GM19372 (cell line): ENCODE measurements around the gene S1PR4.
"Not testable (repeated sequence)": the region's sequence is repeated elsewhere in the genome, so short reads cannot be mapped to it uniquely, and the experiment has no call there.

Experiments
- ATAC-seq: cut with Tn5 transposase; IDR thresholded peaks from one replicate; pipeline ENCODE4 v1.9.1; 2021; ENCODE audit warnings: mild to moderate bottlenecking, low read depth, moderate library complexity; ENCODE audit not compliant: unreplicated experiment

Gene S1PR4

GRCh38 chr19:3176715-3177501 is 1.7 kb upstream of the S1PR4 start:
- ATAC-seq, result no peak

- ATAC-seq, result no peak
Measured at GRCh38 chr19:3178973-3179738, 587 bp downstream of the S1PR4 start.

- no peak for ATAC-seq
Measured at GRCh38 chr19:3179739-3180293, 1.2 kb downstream of the S1PR4 start.

- no peak for ATAC-seq
Measured at GRCh38 chr19:3183721-3184641, 5.4 kb downstream of the S1PR4 start.

- ATAC-seq, result peak; percentile 19
Measured at GRCh38 chr19:3184847-3185460, 6.4 kb downstream of the S1PR4 start.

GRCh38 chr19:3185461-3186159 is 7.0 kb downstream of the S1PR4 start, which contains the start of gene NCLN:
NCLN (plus strand) TSS chr19:3185930; CDS start chr19:3186031, 101 bp downstream.
- ATAC-seq, result peak; percentile 69

- ATAC-seq, result peak; percentile 25
Measured at GRCh38 chr19:3186160-3186688, 7.7 kb downstream of the S1PR4 start.

GRCh38 chr19:3186891-3187661 is 8.5 kb downstream of the S1PR4 start:
- ATAC-seq, result no peak

GRCh38 chr19:3187662-3188511 is 9.3 kb downstream of the S1PR4 start:
- ATAC-seq, result no peak

- no peak for ATAC-seq
Measured at GRCh38 chr19:3188627-3189596, 10.3 kb downstream of the S1PR4 start.

- no peak for ATAC-seq
Measured at GRCh38 chr19:3189702-3190469, 11.3 kb downstream of the S1PR4 start.

GRCh38 chr19:3190470-3190770 is 11.9 kb downstream of the S1PR4 start:
- no peak for ATAC-seq

- ATAC-seq, result no peak
Measured at GRCh38 chr19:3190921-3191805, 12.6 kb downstream of the S1PR4 start.

GRCh38 chr19:3191806-3192104 is 13.2 kb downstream of the S1PR4 start:
- not testable (repeated sequence) for ATAC-seq

- ATAC-seq, result no peak
Measured at GRCh38 chr19:3192228-3192635, 13.7 kb downstream of the S1PR4 start.
